ENCODE data around the gene CTXN1.

GRCh38 chr19:7902796-7903243 lies 23.1 kb downstream of the CTXN1 start:
- TF ChIP-seq, protein P1, sequence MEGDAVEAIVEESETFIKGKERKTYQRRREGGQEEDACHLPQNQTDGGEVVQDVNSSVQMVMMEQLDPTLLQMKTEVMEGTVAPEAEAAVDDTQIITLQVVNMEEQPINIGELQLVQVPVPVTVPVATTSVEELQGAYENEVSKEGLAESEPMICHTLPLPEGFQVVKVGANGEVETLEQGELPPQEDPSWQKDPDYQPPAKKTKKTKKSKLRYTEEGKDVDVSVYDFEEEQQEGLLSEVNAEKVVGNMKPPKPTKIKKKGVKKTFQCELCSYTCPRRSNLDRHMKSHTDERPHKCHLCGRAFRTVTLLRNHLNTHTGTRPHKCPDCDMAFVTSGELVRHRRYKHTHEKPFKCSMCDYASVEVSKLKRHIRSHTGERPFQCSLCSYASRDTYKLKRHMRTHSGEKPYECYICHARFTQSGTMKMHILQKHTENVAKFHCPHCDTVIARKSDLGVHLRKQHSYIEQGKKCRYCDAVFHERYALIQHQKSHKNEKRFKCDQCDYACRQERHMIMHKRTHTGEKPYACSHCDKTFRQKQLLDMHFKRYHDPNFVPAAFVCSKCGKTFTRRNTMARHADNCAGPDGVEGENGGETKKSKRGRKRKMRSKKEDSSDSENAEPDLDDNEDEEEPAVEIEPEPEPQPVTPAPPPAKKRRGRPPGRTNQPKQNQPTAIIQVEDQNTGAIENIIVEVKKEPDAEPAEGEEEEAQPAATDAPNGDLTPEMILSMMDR (IDR thresholded peaks at IDR 0.05): no peak
- no peak for TF ChIP-seq POLR2A (IDR thresholded peaks at IDR 0.05)

All from vagina (tissue), 2 donors.